ENCODE data around the gene FOXL3.

DNA sequence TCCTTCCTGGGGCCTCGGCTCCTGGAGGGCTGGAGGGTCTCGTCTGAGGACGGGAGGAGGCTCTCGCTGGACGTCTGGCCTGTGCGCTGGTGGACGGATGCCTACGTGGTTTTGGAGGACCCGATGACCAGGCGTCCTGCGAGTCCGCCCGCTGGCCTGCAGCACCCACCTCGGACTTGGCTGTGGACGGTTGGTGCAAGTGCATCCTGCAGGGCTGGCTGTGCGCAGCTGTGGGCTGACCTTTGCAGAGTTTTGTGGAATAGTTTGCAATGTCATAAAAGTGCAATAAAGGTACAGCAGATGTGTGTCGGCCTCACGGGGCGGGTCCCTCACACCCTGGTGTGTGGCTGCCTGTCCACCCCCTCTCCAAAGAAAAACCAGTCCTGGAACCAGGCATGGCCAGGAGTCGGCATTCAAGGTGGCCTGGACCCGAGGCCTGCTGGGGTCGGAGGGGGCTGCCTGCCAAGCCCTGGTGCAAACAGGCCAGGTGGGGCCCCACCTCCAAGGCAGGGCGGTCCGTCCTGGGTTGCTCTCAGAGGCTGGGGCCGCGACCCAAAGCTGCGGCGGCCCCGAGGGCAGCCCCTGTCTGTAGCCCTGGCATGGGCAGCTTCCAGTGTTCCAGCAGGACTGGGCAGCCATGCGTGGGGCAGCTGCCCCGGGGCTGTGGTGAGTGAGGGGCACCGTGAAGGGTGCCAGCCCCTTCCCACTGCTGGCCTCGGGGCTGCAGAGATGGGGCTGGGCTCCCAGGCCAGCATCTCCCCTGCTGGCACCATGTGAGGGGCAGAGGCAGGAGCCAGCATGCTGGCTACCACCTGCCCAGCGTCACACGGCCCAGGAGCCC is 29.3 kb upstream of the FOXL3 start:
- TF ChIP-seq, protein P1, sequence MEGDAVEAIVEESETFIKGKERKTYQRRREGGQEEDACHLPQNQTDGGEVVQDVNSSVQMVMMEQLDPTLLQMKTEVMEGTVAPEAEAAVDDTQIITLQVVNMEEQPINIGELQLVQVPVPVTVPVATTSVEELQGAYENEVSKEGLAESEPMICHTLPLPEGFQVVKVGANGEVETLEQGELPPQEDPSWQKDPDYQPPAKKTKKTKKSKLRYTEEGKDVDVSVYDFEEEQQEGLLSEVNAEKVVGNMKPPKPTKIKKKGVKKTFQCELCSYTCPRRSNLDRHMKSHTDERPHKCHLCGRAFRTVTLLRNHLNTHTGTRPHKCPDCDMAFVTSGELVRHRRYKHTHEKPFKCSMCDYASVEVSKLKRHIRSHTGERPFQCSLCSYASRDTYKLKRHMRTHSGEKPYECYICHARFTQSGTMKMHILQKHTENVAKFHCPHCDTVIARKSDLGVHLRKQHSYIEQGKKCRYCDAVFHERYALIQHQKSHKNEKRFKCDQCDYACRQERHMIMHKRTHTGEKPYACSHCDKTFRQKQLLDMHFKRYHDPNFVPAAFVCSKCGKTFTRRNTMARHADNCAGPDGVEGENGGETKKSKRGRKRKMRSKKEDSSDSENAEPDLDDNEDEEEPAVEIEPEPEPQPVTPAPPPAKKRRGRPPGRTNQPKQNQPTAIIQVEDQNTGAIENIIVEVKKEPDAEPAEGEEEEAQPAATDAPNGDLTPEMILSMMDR (IDR thresholded peaks at IDR 0.05) = no peak
- no peak for TF ChIP-seq ZFX (IDR thresholded peaks at IDR 0.05; ENCODE audit: borderline replicate concordance)
